Non-pigmented ciliary epithelial cell (primary cell): ENCODE results near the gene PDZK1.
"Not testable (repeated sequence)": the region's sequence is repeated elsewhere in the genome, so short reads cannot be mapped to it uniquely, and the experiment has no call there.

ENCODE experiments used
- DNase-seq: peaks from one replicate; pipeline ENCODE4 v3.0.0-alpha.2; 2010; ENCODE audit warnings: low read depth

PDZK1 gene

GRCh38 chr1:145710291-145711027 is 3.3 kb upstream of the PDZK1 start:
- no peak for DNase-seq

DNA sequence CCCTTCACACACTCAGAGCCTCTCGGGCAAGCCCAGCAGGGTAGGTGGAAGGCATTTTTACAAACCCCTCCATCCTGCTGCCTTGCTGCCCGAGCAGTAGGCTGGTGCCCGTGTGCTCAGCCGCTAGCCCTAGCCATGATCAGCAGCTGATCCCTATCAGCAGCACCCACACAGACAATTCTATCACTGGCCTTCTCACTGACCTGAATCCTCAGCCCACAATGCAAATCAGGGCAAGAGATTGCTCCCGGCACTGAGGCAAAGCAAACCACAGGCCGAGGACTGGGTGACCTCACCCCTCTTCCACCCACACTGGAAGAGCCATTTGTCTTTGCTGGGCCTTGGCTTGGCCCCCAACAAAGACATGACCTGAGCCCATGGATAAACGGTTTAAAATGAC is 895 bp upstream of the PDZK1 start:
- DNase-seq = no peak

GRCh38 chr1:145706086-145706664 is 993 bp downstream of the PDZK1 start:
- no peak for DNase-seq

DNA sequence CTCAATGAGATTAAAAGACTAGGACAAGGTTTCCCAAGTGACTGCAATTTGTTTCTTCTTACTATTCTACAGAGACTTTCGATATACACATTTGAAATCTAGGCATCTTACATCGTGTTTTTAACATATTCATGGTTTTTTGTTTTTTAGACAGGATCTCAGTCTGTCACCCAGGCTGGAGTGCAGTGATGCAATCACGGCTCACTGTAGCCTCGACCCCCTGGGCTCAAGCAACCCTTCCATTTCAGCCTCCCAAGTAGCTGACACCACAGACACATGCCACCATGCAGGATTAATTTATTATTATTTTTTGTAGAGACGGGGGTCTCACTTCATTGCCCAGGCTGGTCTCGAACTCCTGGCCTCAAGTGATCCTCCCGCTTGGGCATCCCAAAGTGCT is 1.5 kb downstream of the PDZK1 start:
- no peak for DNase-seq

GRCh38 chr1:145702826-145703225 is 4.3 kb downstream of the PDZK1 start:
- DNase-seq = no peak

DNA sequence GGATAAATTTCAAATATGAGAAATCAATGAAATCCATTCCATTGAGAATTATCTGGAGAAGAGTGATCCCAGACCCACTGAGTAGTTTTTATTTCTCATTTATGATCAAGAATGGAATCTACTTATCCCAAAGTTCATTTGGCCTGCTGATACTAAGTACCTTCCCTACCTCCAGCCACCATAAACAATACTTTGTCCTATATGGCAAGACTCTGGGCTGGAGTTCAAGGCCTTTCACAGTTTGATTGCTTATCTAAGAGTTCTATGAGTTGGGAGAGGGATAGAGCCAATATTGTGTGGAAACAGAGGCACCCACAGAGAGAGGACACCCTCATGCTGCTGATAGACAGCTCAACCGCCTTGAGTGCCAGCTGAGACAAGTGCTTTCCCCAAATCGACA is 5.1 kb downstream of the PDZK1 start:
- DNase-seq = no peak

DNA sequence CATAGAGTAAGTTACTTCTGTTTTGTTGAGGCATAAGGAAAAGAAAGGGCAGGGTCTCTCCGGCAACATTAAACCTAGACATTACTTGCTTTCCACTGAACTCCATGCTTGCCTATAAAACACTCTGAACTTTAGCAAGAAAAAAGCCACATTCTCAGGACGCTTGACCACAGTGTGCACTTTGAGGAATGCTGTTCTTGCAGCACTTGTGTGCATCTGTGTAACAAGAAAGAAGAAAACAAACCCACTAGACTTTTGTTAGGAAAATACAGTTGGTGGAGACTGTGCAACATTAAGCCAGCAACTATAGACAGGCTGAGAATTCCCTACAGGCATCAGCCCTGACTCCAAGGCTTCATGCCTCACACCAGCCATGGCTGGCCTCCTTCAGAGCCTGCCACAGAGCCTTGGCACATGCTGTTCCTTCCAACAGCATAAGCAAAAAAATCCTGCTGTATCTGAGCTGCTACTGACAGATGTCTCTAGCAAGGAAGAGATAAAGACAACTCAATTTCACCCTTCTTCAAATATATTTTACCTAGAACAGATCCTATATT is 5.8 kb downstream of the PDZK1 start:
- DNase-seq = no peak

GRCh38 chr1:145696630-145696960 is 10.6 kb downstream of the PDZK1 start:
- no peak for DNase-seq

DNA sequence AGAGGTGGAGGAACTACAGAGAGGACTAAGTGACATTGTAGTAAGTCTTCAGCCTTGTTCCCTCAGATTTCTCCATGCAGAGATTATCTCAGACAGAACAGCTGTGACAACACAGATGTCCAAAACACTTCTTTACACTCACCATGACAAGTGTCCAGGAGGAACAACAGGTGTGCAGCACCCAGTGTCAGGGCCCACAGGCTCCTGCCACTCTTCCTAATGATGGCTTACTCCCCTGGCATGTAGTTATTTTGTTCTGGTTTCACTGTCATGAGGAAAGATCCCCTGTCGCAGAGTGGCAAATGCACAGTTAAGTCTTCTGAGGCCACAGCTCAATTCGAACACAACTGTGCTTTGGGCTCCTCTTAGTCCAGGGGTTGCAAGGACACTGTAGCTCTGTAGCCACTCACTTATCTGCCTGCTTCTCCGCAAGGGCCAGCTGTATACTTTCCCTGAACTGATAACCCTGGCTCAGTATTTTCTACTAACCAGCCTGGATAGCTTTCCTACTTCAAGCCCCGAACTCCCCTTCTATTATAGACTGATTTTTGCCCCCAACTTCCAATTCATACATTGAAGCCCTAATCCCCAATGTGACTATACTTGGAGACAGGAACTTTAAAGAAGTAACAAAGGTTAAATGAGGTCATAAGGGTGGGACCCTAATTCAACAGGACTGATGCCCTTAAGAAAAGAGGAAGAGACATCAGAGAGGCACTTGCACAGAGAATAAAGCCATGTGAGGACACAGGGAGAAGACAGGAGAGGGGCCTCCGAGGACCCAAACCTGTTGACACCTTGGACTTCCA is 11.1 kb downstream of the PDZK1 start:
- no peak for DNase-seq

GRCh38 chr1:145692785-145693443 is 14.3 kb downstream of the PDZK1 start:
- no peak for DNase-seq

- peak; percentile 46 for DNase-seq
Observed at GRCh38 chr1:145690587-145691558, 16.3 kb downstream of the PDZK1 start.

DNA sequence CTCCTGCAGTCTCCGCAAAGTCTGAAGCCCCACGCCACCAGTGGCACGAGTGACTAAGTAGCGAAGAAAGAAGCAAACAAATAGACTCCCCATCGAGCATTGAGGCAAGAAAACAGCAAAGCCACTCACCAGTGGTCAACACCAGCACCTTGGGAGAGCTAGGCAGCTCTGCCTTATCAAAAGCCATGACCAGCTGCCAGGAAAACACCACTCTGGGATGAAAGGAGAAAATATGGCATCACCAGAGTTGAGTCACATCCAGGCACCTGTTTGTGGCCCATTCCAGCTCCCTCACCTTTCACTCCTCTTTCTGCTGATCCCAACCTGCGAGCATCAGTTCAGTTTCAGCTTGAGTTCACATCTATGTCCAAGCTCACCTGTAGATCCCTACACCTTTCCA is 17.2 kb downstream of the PDZK1 start:
- no peak for DNase-seq

GRCh38 chr1:145688924-145689323 is 18.2 kb downstream of the PDZK1 start:
- no peak for DNase-seq

DNA sequence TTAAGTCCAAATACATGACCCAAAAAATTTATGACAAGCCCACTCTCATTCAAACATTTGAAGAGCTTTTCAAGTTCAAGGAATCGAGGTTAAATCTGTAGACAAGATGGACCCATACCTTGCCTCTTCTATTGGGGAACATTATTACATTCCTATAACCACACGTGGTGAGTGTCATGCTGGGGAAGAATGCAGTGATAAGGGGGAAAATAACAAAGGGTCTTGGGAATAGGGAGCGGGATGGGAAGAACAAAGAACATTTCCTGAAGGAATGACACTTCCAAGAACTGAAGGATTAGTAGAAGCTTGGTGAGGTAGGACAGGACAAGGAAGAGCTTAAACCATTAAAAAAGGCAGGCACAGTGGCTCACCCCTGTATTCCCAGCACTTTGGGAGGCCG is 18.8 kb downstream of the PDZK1 start:
- DNase-seq = no peak

GRCh38 chr1:145686078-145686477 is 21.1 kb downstream of the PDZK1 start:
- DNase-seq = not testable (repeated sequence)

DNA sequence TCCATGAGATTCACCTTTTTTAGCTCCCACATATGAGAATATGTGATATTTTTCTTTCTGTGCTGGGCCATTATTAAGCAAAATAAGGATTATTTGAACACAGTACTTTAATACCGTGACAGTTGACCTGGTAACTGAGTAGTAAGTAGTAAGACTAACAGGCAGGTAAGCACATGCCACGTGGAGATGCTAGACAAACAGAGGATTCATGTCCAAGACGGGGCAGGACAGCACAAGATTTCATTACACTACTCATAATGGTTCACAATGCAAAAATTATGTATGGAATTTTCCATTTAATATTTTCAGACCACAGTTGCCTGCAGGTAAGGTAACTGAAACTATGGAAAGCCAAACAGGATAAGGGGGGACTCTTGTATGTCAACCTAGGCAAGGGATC is 22.3 kb downstream of the PDZK1 start:
- DNase-seq = not testable (repeated sequence)

- not testable (repeated sequence) for DNase-seq
Observed at GRCh38 chr1:145673217-145673616, 34.0 kb downstream of the PDZK1 start.

- not testable (repeated sequence) for DNase-seq
Observed at GRCh38 chr1:145670995-145671745, 36.0 kb downstream of the PDZK1 start.

DNA sequence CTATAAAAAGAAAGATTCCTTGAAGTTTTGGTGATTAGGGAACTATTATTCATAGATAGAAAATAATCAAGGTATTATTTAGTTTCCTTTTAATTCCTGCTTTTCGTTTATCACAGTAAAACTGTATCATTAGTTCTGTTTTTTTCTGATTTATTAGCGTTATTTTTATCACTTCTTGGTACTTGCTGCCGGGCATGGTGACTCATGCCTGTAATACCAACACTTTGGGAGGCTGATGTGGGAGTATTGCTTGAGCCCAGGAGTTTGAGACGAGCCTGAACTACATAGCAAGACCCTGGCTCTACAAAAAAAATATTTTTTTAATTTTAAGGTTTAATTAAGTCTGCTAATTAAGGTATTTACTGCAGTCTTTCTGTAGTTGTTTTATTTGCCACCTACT is 42.2 kb downstream of the PDZK1 start:
- DNase-seq = not testable (repeated sequence)

GRCh38 chr1:145662502-145662901 is 44.7 kb downstream of the PDZK1 start:
- DNase-seq = not testable (repeated sequence)
